Measurements from ENCODE around the gene MED20.

Gene MED20

GRCh38 chr6:41920921-41921711 is at the start of gene MED20, which contains the start of gene BYSL:
Gene MED20 (minus strand): TSS chr6:41921139. CDS start chr6:41921018, 121 bp downstream.
Gene BYSL (plus strand): TSS chr6:41921499. CDS start chr6:41921563, 64 bp downstream.
- H3K4me3 ChIP-seq (ENCODE audit: low read length): peak within 1 kb of the TSS; percentile 99
- DNase-seq (ENCODE audit: low read depth): peak; percentile 83
- peak; percentile 91 for TF ChIP-seq CTCF (conservative IDR thresholded peaks at IDR 0.05; ENCODE audit: low read depth, low read length)

DNA sequence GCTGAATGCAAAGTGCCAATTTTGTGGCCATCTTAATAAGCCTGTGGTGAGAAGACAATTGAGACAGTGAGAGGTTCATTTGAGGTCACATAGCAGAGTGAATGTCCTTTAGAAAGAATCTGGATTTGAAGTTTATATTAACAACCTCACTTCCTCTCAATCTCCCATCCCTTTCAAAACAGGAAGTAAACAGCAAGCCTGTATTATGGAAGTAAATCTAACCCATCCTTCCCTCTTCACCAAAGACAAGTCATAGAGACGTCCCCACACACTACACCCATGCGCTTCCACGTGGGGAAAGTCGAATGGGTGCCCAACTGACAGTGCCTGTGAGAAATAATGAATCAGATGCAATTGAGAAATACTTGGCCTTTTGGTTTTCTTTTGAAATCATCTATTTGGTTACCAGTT is 49.5 kb upstream of the MED20 start:
- no peak for DNase-seq (ENCODE audit: low read depth)
- TF ChIP-seq CTCF (conservative IDR thresholded peaks at IDR 0.05; ENCODE audit: low read depth, low read length): no peak
- H3K4me3 ChIP-seq (ENCODE audit: low read length): no peak overlapping the region

- no peak overlapping the region for H3K4me3 ChIP-seq (ENCODE audit: low read length)
- no peak for TF ChIP-seq CTCF (conservative IDR thresholded peaks at IDR 0.05; ENCODE audit: low read depth, low read length)
- no peak for DNase-seq (ENCODE audit: low read depth)
Observed at GRCh38 chr6:41967312-41968287, 46.7 kb upstream of the MED20 start.

DNA sequence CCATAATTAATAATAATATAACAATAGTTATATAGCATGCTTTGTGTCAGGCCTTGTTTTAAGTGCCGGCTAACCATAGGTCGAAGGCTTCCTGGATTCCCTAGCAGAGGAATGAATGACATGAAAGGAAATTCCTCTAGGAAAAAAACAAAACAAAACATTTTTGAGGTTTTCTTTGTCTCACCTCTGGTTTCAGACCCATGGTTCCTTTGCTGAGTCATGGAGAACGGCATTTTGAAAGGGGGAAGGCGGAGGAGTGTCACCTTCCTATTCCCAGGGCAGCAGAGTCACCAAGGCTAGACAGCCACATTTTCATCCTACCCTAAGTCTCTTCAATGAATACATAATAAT is 46.0 kb upstream of the MED20 start:
- TF ChIP-seq CTCF (conservative IDR thresholded peaks at IDR 0.05; ENCODE audit: low read depth, low read length): no peak
- DNase-seq (ENCODE audit: low read depth): no peak

GRCh38 chr6:41966214-41966920 is 45.4 kb upstream of the MED20 start:
- DNase-seq (ENCODE audit: low read depth): no peak
- no peak for TF ChIP-seq CTCF (conservative IDR thresholded peaks at IDR 0.05; ENCODE audit: low read depth, low read length)
- H3K4me3 ChIP-seq (ENCODE audit: low read length): no peak overlapping the region

More for the DNA sequence above, 46.0 kb upstream of the MED20 start:
- H3K4me3 ChIP-seq (ENCODE audit: low read length): no peak overlapping the region

DNA sequence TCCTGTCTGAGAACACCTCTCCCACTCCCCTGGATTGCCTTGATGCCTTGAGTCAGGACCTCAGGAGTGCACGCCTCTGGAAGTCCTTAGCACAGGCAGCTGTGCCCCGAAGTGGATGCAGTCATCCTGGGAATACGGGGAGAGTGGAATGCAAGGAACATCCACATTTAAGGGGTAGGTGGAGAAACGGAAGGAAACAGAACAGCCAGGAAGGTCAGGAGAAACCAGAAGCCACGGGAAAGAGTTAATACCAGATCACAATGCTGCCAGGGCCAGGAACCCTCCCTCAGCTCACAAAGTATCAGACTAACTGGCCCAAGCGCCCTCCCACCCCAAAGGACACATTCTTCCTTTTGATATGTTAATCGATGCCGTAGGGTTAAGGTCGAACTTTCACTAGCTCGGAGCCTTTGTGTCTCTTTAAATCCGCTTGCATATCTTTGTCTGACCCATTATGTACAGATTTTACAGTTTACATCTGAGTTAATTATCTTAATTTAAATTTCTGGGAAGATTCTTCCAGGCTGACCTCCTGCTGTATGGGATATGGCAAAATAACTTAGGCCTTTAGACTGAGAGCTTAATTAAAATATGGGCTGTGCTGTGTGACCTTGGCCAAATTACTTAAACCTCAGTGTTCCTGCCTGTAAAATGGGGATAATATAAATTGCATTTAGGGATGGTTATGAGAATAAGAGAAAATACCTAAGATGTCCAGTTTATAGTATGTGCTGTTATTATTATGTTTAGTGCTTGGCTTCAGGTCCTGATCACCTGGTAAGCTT is 44.7 kb upstream of the MED20 start:
- no peak for DNase-seq (ENCODE audit: low read depth)
- H3K4me3 ChIP-seq (ENCODE audit: low read length): no peak overlapping the region
- no peak for TF ChIP-seq CTCF (conservative IDR thresholded peaks at IDR 0.05; ENCODE audit: low read depth, low read length)

All from retinal pigment epithelial cell (primary cell).